NCI-H446 treated with DMSO at 0.1 percent for 48 hours (cell line): ENCODE measurements around the gene HDAC10.

Experiments
- DNase-seq: peaks from one replicate; lab custom pipeline; 2025; lab: John Stamatoyannopoulos, UW

Gene HDAC10

DNA sequence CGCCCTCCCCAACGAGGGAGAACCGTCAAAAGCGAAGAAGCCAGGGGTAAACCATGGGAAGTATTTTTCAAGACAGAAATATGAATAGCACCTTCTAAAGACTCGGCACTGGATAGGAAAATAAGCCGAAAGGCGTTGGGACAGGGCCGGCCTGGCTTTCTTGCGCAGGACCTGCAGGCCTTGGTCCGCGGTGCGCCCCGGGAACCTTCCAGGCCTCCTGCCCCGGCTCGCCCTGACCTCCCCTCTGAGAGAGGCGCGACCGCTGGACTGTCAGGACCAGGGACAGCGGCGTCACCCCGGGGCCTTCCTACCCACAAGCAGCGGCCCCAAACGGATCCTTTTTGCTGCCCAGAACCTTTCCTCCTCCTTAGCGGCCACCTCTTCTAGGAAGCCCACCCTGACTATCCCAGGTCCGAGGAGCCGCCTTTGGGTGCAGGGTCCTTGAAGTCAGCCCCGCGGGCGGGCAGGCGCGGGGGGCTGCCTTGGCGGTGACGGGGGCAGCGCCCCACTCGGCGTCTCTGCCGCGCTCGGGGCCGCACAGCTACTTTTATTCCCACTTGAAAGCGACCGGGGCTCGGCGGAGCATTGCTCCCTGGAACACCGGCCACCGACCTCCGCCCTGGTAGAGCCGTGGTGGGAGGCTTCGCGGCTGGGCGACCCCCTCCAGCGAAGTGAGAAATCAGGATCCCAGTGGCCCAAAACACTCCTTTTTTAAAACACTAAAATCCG is 19.8 kb upstream of the HDAC10 start:
- no peak for DNase-seq

DNA sequence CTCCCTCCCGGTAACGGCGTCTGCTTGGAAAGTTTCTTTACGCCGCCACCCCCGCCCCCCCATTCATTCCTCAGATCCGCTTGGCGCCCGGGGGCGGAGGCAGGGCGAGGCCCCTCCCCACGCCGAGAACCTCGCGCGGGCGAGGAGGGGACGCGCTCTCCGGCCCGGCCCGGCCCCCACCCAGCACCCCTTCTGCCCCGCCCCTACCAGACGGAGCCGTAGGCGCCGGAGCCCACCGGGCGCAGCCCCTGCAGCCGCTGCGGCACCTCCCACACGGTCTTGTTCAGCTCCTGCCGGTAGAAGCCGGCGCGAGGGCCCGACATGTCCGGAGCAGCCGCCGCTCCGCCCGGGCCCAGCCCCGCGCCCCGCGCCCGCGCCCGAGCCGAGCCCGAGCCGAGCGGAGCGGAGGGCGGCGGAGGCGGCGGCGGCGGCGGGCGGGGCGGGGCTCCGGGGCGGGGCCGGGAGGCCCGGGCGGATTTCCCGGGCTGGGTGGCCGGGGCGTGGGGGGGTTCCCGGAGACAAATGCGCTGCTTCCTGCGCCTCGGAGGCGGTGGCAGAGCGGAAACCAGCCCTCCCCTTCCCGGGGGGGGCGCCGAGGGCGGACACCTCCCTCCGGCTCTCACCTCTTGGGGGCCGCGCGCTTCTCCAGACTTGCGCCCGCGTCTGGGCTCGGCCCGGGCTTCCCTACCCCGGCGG is 19.1 kb upstream of the HDAC10 start, which contains the start of gene MAPK11:
MAPK11 (minus strand) TSS at position 411 of the 696 bp plus-strand sequence; CDS start at position 323, 88 bp downstream.
- DNase-seq: peak; percentile 16

DNA sequence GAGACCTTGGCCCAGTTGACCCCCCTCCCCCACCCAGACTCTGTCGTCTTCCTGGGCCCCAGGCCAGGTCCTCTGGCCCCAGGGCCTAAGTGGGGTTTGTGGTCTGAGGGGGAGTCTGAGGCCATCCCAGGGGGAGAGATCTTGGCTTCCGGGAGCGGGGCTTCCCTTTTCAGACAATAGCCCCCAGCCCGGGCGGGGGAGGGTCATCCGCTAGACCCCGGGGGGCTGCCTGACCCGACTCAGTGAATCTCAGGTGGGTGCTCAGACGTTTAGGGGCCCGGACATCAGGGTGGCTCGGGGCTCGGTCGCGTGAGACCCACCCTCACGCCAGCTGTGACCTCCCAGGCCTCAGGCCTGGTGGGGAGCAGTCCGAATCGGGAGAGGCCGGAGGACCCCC is 18.5 kb upstream of the HDAC10 start:
- no peak for DNase-seq

DNA sequence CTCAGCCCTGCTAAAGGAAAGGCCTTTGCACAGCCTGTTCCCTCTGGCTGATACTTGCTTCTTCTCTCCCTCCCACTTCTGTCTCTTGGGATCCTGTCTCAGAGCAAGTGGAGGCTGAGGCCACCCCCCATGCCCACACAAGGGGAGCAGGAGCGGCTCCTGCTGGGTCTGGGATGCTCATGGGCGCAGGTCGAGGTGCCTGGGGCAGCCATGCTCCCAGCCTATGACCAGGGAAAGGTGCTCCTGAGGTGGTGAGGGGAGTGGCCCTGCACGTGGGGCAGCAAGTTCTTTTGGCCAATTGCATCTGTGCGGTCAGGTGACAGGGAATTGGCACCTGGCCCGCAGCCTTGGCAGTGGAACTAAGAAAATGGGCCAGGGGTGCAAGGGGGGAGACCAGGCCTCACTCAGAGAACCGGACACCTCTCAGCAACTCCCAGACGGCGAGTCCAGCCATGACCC is 17.6 kb upstream of the HDAC10 start:
- DNase-seq: no peak

DNA sequence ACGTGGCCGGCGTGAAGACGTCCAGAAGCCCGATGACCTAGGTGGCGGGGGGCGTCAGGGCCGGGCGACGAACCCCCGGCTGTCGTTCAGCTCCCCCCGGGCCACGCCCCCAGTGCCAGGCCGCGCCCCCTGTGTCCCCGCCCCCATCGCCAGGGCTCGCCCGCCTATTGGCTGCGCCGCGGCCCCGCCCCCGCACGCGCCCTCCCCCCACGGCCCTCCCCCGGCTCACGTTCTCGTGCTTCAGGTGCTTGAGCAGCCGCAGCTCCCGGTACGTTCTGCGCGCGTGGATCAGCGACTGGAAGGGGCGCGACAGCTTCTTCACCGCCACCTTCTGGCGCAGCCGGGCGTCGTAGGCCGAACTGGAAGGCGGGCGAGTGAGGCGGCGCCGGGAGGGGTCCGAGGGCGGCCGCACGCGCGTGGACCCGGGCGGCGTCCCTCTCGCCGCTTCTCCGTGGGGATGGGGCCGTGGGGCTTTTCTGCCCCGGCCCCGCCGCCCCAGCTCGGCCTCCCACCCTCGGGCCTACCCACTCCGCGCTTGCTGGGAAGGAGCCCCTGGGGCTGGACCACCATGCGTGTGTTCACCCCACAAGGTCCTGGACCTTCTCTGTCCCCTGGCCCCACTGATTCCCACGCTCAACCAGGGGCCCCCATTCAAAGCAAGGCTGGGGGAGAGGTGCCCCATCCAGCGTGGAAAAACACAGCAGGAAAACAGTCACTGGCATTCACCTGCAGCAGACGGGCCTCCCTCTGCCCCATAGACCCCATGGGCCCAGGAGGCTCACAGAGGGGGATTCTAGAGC is 16.7 kb upstream of the HDAC10 start:
- no peak for DNase-seq

DNA sequence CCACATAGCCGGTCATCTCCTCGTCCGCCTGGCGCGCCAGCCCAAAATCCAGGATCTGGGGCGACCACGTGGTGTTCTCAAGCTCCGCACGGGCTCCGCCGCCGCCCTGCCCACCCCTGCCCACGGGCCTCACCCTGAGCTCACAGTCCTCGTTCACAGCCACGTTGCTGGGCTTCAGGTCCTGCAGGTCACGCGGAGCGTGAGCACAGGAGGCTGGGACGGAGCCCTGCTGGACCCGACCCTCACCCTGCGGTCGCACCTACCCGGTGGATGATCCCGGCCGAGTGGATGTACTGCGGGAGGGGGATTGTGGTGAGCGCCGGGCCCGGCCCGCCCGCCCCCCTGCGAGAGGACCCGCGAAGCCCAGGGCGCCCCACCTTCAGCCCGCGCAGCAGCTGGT is 15.9 kb upstream of the HDAC10 start:
- no peak for DNase-seq

DNA sequence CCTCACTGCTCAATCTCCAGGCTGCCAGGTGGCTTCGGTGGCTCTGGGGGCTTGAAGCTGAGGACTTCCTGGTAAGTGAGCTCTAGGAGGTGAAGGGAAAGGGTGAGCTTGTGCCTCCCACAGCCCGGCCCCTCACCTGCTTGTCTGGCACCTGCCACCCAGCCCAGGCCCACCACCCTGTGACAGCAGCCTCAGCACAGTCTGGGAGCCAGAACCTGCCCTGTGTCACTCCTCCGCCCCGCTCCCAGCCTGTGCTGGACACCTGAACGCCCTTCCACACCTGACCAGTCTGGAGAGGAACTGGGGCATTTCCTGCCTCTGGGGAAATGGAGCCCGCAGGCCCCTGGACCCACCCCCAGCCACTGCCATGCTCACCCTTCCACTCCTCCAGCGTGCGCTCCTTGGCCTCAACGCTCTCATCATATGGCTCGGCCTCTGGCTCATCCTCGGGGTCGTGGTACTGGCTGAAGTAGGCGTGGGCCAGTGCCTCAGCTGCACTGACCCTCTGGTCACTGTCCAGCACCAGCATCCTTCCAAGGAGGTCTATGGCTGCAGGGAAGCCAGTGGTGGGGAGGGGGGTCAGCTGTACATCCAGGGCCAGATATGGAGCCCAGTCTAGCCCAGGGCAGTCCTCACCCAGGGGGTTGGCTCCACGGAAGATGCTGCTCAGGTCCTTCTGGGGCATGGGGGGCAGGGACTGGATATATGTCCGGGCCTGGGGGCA is 14.0 kb upstream of the HDAC10 start:
- no peak for DNase-seq

DNA sequence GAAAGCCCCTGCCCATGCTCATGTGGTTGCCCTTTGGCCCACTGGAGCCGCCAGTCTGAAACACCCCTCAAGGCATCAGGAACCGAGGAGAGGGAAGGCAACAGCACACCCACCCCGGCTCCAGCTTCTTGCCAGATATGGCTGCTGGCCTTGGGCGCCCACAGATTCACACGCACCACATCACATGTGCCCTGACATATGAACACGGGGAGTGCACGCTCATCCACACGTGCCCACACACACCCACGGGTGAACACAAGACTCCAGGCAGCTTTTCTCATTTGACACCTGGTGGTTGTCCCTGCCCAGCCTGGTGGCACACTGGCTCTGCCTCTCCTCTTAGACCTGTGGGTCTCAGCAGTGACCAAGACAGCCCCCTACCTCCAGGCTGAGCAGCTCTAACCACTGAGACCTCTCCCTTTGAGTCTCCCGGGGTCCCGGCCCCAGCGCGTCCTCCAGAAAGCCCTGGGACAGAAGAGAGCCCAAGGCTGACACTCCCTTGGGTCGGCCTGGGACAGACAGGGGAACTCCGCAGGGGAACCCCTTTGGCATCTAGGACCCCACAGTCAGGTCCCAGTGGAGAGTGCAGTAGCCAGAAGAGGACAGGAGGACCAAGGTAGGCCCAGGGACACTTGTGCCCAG is 13.2 kb upstream of the HDAC10 start:
- DNase-seq: no peak

DNA sequence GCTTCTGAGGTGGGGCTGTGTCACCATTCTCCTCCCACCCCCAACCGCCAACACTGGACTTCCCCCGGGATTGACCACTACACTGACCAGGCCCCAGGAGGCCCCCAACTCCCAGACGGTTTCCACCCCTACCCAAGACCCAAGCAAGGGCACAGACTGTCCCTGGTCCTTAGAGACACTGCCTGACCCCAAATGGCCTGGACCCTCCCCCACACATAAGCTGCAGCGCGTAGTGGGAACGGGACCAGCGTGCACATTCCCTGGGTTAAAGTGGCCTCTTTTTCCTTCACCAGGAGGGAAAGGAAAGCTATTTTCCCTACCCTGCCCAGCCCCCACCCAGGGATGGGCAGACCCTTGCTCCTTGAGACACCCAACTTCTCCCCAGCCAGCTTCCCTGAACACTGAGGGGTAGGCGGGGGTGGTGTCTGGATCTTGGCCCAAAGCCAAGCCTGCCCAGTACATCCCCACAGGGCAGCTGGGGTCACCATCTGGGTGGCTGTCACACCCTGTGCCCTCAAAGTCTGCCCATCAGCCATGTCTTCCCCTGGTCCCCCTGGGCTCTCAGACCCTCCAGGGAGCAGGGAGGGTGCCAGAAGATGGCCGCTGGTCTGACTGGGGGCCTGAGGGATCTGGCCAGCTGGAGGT is 12.0 kb upstream of the HDAC10 start:
- DNase-seq: no peak

DNA sequence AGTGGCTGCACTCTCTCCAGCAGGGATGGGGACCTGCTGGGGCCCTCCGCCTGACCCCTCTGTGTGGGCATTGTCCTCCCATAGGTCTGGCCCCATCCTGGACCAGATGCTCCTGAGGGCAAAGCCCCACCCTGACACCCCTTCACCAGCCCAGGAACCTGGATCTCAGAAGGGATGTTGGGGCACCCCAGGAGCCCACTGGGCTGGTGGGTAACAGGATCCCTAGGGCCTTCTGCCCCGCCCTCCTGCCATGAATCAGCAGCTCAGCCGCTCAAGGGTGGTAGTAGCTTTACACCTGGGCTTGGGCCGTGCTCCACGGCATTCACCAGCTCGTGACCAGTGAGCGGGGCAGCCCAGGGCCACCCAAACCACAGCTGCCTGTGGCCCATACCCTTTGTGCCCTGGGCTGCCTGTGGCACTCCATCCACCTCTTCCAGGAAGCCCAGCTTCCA is 11.4 kb upstream of the HDAC10 start:
- no peak for DNase-seq

DNA sequence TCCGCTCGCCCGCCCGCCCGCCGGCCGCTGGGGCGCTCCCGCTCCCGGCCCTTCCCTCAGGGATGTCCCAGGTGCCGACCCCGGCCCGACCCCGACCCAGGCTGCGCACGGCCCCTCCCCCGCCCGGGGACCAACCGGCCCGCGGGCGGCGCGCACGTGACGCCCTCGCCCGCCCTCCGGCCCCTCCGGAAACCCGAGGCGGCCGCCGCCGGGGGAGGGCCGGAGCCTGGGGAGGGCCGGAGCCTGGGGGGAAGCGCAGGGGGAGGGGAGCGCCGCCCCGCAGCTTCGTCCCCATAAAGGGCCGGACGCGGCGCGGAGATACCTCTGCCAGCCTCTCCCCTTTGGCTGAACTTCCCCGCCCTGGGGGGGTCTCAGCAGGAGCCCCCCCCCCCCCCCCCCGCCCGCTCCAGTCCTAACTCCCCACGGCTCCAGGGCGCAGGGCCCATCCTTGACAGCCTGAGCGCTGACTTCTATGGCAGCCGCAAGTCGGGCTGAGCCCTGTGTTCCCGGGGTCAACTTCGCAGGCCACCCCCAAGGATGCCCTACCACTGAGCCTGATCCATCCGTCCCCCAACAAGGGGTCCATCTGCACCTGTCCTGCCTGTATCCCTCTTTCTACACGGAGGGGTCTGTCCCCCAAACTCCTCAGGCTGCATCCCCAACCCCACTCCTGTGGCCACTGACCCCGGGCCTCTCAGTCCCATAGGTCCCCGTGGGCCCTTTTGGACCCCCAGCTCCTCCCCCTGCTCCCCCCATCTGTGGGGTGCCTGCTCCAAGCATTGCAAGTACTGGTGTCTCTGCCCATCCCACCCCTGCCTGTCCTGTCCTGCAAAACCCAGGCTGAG is 10.8 kb upstream of the HDAC10 start, which contains the start of gene MAPK12:
MAPK12 (minus strand) TSS at position 69 of the 845 bp plus-strand sequence. CDS start 174 bp downstream, outside the sequence.
- DNase-seq: no peak

DNA sequence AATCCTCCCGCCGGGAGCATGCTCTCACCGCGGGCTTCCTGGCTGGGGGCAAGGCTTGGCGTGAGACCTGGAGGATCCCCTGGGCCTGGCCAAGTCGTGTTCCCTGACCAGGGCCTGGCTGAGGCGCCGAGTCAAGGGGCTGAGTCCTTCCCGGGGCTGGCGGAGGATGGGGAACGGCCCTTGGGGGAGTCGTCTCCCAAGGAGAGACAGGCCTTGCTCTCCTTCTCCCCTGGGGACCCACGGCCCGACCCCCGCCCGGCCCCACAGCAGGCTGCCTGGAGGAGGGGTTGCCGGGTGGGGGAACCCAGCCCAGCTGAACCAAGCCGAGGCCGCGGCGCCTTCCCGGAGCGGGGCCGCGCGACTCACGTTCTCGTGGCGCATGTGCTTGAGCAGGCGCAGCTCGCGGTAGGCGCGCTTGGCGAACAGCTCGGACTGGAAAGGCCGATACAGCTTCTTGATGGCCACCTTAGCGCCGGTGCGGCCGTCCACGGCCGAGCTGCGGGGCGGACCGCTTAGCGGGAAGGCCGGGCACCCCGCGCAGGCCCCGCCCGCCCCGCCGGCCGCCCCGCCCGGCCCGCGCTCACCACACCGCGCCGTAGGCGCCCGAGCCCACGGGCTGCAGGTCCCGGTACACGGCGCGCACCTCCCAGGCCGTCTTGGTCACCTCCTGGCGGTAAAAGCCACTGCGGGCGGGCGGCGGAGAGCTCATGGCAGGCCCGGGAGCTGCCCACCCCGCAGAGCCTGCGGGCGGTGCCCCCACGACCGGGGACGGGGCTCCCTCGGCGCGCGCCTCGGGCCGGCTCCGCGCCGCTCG is 9.9 kb upstream of the HDAC10 start:
- no peak for DNase-seq

DNA sequence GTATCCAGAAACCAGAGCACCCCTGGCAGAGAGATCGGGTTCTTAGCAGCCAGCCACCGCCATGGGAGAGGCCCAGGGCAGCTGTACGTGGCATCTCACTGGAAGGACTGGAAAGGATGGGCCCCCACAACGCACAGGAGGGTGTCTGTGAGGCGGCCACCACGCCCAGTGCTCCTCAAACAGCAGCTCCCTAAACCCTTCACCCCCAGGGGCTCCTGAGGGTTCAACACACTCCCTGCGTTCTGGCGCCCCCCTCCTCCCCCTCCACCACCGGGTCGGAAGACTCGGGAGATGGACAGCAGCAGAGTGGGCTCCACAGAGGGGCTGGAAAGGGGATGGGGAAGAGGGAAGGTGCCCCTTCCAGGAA is 9.4 kb upstream of the HDAC10 start:
- DNase-seq: no peak

DNA sequence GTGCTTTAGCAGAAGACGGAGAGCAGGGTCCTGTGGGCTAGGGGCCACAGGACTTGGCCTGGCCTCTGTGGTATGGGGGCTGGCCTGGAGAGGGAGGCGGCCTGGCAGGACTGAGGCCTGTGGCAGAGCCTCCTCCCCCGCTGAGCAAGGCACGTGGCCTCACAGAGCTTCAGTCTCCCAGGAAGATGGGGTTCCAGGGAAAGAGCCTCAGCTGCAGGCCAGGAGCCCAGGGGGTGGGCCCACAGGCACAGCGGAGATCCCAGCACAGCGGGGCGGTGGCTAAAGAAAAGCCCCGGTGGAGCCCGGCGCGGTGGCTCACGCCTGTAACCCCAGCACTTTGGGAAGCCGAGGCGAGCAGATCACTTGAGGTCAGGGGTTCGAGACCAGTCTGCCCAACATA is 8.2 kb upstream of the HDAC10 start:
- DNase-seq: no peak

DNA sequence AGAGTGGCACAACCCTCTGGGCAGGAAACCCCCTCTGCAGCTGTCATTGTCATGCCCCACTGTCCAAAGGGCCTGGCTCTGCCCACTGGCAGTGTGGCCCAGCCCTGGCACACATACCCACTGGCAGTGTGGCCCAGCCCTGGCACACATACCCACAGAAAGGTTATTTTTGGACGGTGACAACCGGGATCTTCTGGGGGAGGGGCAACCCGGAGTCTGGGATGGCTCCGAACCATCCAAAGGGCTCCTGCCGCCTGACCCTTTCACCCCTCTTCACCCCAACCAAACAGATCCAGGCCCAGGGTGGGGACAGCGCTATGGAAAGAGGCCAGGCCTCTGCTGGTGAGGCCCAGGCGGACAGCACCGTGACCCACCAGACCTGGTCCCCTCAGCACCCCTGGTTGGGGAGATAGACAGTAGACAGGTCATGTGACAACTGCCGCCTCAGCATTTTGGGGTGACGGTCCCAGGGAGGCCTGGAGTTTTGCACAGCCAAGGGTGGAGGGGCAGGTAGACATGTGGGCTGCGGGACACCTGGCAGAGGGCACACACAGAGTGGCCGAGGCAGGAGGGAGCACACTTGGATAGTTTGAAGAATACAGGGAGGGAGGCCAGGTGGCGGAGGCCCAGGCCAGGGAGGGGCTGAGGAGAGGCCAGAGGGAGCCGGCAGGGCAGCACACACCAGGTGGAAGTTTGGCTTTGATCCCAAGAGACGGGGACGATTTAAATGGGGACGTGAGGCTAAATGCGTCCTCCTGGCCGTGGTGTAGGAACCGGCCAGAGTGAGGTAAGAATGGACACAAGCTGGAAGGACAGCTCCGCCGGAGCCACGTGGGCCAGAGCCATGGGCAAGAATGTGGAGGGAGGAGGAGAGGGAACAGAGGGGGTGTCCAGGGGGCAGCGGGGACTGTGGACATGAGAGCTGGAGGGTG is 7.6 kb upstream of the HDAC10 start:
- no peak for DNase-seq

DNA sequence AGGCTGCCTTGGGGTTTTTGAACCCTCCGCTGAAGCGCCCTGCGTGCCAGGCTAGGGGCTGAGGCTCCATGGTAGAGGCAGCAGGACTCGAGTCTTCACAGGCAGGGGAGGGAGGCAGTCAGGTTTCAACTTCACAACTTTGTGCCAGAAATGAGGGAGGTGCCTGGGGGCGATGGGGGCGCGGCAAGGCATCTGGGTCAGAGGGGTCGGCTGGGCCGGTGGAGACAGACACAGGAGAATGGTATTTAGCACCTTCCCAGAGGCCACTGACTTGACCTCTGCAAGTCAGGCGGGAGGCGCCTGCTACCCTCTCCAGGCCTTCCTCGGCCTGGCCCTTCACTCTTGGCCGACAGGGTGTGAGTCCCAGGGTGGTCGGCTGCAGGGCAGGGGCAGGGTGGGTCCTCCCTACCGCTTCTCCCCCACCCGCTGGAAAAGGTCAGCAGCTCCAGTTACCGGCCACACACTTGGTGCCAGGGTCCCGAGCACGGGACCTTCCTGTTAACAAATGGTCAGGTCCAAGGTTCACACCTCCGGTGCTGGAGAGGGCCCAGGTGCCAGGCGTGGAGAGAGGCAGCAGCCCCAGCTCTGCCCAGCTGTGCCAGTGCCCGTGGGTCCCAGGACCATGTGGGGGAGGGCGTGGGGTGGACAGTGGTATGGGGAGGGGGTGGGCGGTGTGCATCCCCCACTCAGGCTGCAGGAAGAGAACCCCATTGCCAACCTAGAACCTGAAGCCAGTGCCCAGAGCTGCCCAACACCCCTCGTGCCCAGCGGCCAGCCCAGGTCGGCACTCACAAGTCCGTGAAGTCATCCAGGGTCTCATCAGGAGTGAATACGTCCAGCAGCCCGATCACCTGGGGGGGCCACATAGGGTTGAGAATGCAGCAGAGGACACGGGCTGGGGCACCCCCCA is 6.6 kb upstream of the HDAC10 start:
- no peak for DNase-seq

DNA sequence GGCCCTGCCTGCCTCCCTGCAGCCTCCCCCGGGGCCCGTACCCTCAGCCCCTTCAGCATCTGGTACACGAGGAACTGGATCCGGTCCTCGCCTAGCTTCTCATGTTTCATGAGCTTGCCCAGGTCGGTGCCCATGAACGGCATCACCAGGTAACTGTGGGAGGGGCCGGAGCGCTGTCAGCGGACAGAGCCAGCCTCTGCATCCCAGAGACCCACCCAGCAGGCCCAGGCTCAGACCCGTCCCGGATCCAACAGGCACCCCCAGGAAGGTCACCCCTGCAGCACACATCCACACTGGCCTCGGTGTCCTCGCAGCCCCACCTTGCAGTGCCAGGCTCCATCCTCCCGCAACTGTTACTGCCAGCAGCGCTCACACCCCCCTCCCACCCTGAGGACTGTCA is 6.0 kb upstream of the HDAC10 start:
- no peak for DNase-seq
